Cardiac muscle cell (in vitro differentiated cells and primary cell): ENCODE results near the gene ARL14EP. TPM values are rescaled to one million over a fixed set of nuclear protein-coding genes. Genes with fewer than 3 reads are reported as not detected.
A peak's percentile ranks its signal among the peaks of the same experiment; 100 is the strongest.

Experiments used
- DNase-seq, 2 donors: peaks; one replicate each; pipeline versions ENCODE4 v3.0.0 to v3.0.0-alpha.2; 2010 to 2017; ENCODE audit warnings: low read depth in 1 of 2, low spot score in 1 of 2
- H3K27ac ChIP-seq: fragments of 200-600 bp; sonication (generic); 2 replicates; pipeline ENCODE4 v1.5.1; 2016
- H3K27me3 ChIP-seq: fragments of 200-600 bp; sonication (generic); 2 replicates; pipeline ENCODE4 v1.6.0; 2016; ENCODE audit warnings: control low read depth
- H3K36me3 ChIP-seq: fragments of 200-600 bp; sonication (generic); 2 replicates; pipeline ENCODE4 v1.5.1; 2016; ENCODE audit warnings: control low read depth
- H3K4me1 ChIP-seq: fragments of 200-600 bp; sonication (generic); 2 replicates; pipeline ENCODE4 v1.8.1; 2017; ENCODE audit warnings: low read depth, mild to moderate bottlenecking, mixed run types
- H3K4me3 ChIP-seq: fragments of 200-600 bp; sonication (generic); 2 replicates; pipeline ENCODE4 v1.5.1; 2016; ENCODE audit warnings: mild to moderate bottlenecking
- H3K9me3 ChIP-seq: fragments of 200-600 bp; sonication (generic); 2 replicates; pipeline ENCODE4 v1.5.1; 2017; ENCODE audit warnings: low read depth, mild to moderate bottlenecking, control low read depth
- CTCF ChIP-seq: IDR thresholded peaks from 2 replicates; pipeline ENCODE4 v1.5.1; 2012; ENCODE audit warnings: low read depth, mild to moderate bottlenecking, low read length
- polyA plus RNA-seq: library from polyadenylated mRNA; unstranded; fragments of >200 nt; fragmentation: Nextera tagmentation; extraction: Ambion mirVana; gene quantifications from 2 replicates; pipeline ENCODE4 v1.2.1, GENCODE V29; 2016
- total RNA-seq: library from RNA; depleted of rRNA; stranded (reverse); fragments of >200 nt; gene quantifications from 2 replicates; pipeline ENCODE4 v1.2.3, GENCODE V29; 2016

ARL14EP gene
- total and polyA plus RNA-seq, 2 experiments from 2014 or later, result 25.6 to 34.0 TPM

GRCh38 chr11:30344085-30344484, 21.2 kb downstream of the ARL14EP start:
- Histone ChIP-seq H3K27me3 (no peaks in the 10 kb centered on the region), H3K4me1 (no peaks in the 10 kb centered on the region), H3K36me3 (peaks cover under 1% of the 10 kb centered on the region), H3K9me3 (no peaks in the 10 kb centered on the region), H3K4me3 (no peak overlapping the region), H3K27ac (no peak overlapping the region)
- no peak for TF ChIP-seq CTCF
- DNase-seq, result no peak

DNA sequence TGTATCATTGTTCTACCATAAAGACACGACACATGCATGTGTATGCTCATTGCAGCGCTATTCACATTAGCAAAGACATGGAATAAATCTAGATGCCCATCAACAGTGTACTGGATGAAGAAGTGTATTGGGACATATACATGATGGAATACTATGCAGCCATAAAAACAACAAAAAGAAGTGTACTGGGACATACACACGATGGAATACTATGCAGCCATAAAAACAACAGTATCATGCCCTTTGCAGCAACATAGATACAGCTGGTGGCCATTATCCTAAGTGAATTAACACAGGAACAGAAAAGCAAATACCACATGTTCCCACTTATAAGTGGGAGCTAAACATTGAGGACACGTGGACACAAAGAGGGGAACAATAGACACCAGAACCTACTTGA, 22.7 kb downstream of the ARL14EP start:
- Histone ChIP-seq H3K36me3 (no peaks in the 10 kb centered on the region), H3K27me3 (no peaks in the 10 kb centered on the region), H3K27ac (no peak overlapping the region), H3K4me3 (no peak overlapping the region), H3K4me1 (peaks cover 5% of the 10 kb centered on the region), H3K9me3 (no peaks in the 10 kb centered on the region)
- no peak for TF ChIP-seq CTCF
- DNase-seq, result no peak

DNA sequence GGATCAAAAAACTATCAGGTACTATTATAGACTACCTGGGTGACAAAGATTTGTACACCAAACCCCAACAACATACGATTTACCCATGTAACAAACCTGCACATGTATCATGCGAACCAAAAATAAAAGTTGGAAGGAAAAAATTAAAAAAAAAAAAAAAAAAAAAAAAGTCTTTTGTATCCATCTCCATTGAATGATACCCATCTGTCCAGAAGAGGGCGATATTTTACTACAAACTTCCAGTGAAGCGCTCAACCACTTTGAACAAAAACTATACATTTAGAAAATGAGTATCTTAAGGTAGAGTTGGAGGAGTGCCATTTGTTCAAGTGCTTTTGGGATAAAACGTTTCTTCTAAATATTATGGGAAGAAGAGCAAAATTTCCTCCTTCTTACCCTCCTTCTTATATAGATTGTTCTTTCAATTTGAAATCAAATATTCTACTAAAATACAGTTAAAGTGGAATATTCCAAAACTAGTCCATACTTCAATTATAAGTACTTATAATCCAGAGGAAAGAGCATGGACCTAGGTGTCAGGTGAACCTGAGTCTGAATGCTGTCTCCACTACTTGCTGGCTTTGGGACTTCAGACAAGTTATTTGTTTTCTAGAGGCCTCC, 23.3 kb downstream of the ARL14EP start:
- no peaks in the 10 kb centered on the region for H3K27me3 ChIP-seq
- TF ChIP-seq CTCF, result peak; percentile 60
- DNase-seq, result peak; percentile 72 to 84

GRCh38 chr11:30348035-30348434, 25.1 kb downstream of the ARL14EP start:
- no peaks in the 10 kb centered on the region for H3K27me3 ChIP-seq
- H3K27ac ChIP-seq, result no peak overlapping the region
- no peak for TF ChIP-seq CTCF
- H3K36me3 ChIP-seq, result no peaks in the 10 kb centered on the region
- DNase-seq, result no peak
- no peaks in the 10 kb centered on the region for H3K9me3 ChIP-seq
- H3K4me3 ChIP-seq, result no peak overlapping the region
- peaks cover 19% of the 10 kb centered on the region for H3K4me1 ChIP-seq

More for the DNA sequence above, 23.3 kb downstream of the ARL14EP start:
- H3K4me3 ChIP-seq, result no peak overlapping the region
- no peak overlapping the region for H3K27ac ChIP-seq
- H3K4me1 ChIP-seq, result peaks cover 11% of the 10 kb centered on the region
- H3K9me3 ChIP-seq, result no peaks in the 10 kb centered on the region
- no peaks in the 10 kb centered on the region for H3K36me3 ChIP-seq

- Histone ChIP-seq H3K27me3 (no peaks in the 10 kb centered on the region), H3K27ac (peak overlapping the region; percentile 68), H3K4me3 (no peak overlapping the region), H3K4me1 (peaks cover 19% of the 10 kb centered on the region), H3K9me3 (no peaks in the 10 kb centered on the region), H3K36me3 (no peaks in the 10 kb centered on the region)
- DNase-seq, result no peak
- no peak for TF ChIP-seq CTCF
These were observed 27.0 kb downstream of the ARL14EP start for GRCh38 chr11:30349885-30350284.
